Testis (tissue), 2 donors: ENCODE results near the gene FOXA2.

ENCODE experiments used
- CTCF ChIP-seq, 3 experiments: fragments of 450-650 bp in 2 of 3; fragments of 200-600 bp in 1 of 3; sonication (generic) in 1 of 3; IDR thresholded peaks; one replicate each; pipeline ENCODE4 v1.5.1; 2016 to 2019; ENCODE audit warnings: antibody characterized with exemption in 3 of 3, mild to moderate bottlenecking in 2 of 3, moderate library complexity in 1 of 3
- POLR2A ChIP-seq: fragments of 450-650 bp; IDR thresholded peaks from one replicate; pipeline ENCODE4 v1.6.1; 2017; ENCODE audit warnings: antibody characterized with exemption, mild to moderate bottlenecking, moderate library complexity

GRCh38 chr20:22623211-22623610, 38.8 kb upstream of the FOXA2 start:
- TF ChIP-seq CTCF (IDR thresholded peaks at IDR 0.05) (no peak), POLR2A (no peak)
